Activated CD8-positive, alpha-beta memory T cell treated with anti-CD3 and anti-CD28 coated beads, Interleukin-2, amount 10 ng/mL, durations not matched to agents 7 days and 5 days (primary cell): ENCODE results near the gene FTMT. TPM values are rescaled to one million over a fixed set of nuclear protein-coding genes. Genes with fewer than 3 reads are reported as not detected.
"Not testable (repeated sequence)": the region's sequence is repeated elsewhere in the genome, so short reads cannot be mapped to it uniquely, and the experiment has no call there.

Experiments
- ATAC-seq: fragments of 150-1000 bp; cut with Tn5 transposase; one replicate; pipeline ENCODE4 v1.10.0; 2021; ENCODE audit warnings: moderate library complexity
- CTCF ChIA-PET: fragments of 350-600 bp; sonication (Branson Sonifier 250); formaldehyde crosslinking; loops from one replicate; lab custom pipeline; 2021; ENCODE audit warnings: antibody characterized with exemption; lab: Charles Lee
- DNase-seq: peaks from one replicate; pipeline ENCODE4 v3.0.0-alpha.2; 2020
- H3K27ac Mint-ChIP-seq: one replicate; pipeline ENCODE4 v1.8.0; 2021; ENCODE audit warnings: mild to moderate bottlenecking, mixed read lengths
- H3K27me3 Mint-ChIP-seq: one replicate; pipeline ENCODE4 v1.8.0; 2021; ENCODE audit warnings: mixed read lengths
- H3K36me3 Mint-ChIP-seq: one replicate; pipeline ENCODE4 v1.8.0; 2021; ENCODE audit warnings: mild to moderate bottlenecking, mixed read lengths
- H3K4me1 Mint-ChIP-seq: one replicate; pipeline ENCODE4 v1.8.0; 2021; ENCODE audit warnings: mixed read lengths
- H3K4me3 Mint-ChIP-seq: one replicate; pipeline ENCODE4 v1.8.0; 2021; ENCODE audit warnings: mild to moderate bottlenecking, moderate library complexity, mixed read lengths
- H3K9me3 Mint-ChIP-seq: one replicate; pipeline ENCODE4 v1.8.0; 2022; ENCODE audit warnings: low read depth, mixed read lengths
- total RNA-seq, 2 experiments: library from RNA; stranded (reverse); gene quantifications; one replicate each; pipeline ENCODE4 v1.2.3, GENCODE V29; 2021

FTMT gene
- not detected for total RNA-seq

DNA sequence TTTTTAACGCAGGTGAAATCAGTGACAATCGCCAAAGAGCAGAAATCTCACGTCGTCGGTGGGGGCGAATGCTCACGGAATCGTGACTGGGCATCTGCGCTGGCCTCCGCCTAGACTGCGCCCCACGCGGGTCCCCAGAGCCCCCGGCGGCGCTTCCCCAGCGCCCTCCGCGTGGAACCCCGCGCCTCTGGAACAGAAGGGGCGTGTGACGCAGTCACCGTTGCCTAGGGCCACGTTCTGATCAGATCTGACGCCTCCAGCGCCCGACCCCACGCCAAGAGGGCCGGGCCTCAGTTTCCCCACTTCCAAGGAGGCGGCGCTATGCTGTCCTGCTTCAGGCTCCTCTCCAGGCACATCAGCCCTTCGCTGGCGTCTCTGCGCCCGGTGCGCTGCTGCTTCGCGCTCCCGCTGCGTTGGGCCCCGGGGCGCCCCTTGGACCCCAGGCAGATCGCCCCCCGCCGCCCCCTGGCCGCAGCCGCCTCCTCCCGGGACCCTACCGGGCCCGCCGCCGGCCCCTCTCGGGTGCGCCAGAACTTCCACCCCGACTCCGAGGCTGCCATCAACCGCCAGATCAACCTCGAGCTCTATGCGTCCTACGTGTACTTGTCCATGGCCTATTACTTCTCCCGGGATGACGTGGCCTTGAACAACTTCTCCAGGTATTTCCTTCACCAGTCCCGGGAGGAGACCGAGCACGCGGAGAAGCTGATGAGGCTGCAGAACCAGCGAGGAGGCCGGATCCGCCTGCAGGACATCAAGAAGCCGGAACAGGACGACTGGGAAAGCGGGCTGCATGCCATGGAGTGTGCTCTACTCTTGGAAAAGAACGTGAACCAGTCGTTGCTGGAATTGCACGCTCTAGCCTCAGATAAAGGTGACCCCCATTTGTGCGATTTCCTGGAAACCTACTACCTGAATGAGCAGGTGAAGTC is at the start of gene FTMT:
Gene FTMT (plus strand): TSS at position 240 of the 932 bp plus-strand sequence. CDS start 82 bp downstream, at position 322.
- Mint-ChIP-seq H3K36me3 (no peaks in the 10 kb centered on the region), H3K9me3 (no peaks in the 10 kb centered on the region), H3K27ac (no peak within 1 kb of the TSS), H3K4me1 (no peaks in the 10 kb centered on the region), H3K4me3 (no peak within 1 kb of the TSS), H3K27me3 (no peaks in the 10 kb centered on the region)
- ATAC-seq (no peak), DNase-seq (no peak)
- CTCF ChIA-PET: no interaction called here

DNA sequence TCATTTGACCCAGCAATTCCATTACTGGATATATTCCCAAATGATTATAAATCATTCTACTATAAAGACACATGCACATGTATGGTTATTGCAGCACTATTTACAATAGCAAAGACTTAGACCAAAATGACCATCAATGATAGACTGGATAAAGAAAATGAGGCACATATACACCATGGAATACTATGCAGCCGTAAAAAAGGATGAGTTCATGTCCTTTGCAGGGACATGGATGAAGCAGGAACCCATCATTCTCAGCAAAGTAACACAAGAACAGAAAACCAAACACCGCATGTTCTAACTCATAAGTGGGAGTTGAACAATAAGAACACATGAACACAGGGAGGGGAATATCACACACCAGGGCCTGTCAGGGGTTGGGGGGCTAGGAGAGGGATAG is 46.4 kb upstream of the FTMT start:
- CTCF ChIA-PET, H3K9me3 Mint-ChIP-seq, ATAC-seq, H3K27ac Mint-ChIP-seq, H3K4me1 Mint-ChIP-seq, H3K36me3 Mint-ChIP-seq, H3K4me3 Mint-ChIP-seq, DNase-seq, H3K27me3 Mint-ChIP-seq: not testable (repeated sequence)

DNA sequence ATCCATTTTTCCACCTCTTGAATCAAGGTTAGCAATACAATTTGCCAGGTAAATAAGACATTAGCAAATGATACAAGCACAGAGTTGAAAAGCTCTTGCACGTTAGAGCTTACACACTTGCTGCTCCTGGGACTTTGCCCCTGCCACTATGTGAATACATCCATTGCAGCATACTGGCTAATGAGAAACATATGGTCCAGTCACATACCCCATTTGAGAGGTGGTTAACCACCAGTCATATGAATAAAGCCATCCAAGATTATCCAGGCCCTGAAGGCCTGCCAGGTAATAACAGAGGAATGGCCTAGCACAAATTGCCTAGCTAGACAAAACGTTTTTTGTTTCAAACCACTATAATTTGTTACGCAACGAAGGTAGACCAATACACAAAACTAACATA is 45.8 kb upstream of the FTMT start:
- no peaks in the 10 kb centered on the region for H3K36me3 Mint-ChIP-seq
- no peaks in the 10 kb centered on the region for H3K27me3 Mint-ChIP-seq
- DNase-seq: no peak
- H3K4me1 Mint-ChIP-seq: no peaks in the 10 kb centered on the region
- H3K4me3 Mint-ChIP-seq: no peak overlapping the region
- no peak overlapping the region for H3K27ac Mint-ChIP-seq
- H3K9me3 Mint-ChIP-seq: peaks cover 2% of the 10 kb centered on the region
- CTCF ChIA-PET: no interaction called here
- no peak for ATAC-seq

DNA sequence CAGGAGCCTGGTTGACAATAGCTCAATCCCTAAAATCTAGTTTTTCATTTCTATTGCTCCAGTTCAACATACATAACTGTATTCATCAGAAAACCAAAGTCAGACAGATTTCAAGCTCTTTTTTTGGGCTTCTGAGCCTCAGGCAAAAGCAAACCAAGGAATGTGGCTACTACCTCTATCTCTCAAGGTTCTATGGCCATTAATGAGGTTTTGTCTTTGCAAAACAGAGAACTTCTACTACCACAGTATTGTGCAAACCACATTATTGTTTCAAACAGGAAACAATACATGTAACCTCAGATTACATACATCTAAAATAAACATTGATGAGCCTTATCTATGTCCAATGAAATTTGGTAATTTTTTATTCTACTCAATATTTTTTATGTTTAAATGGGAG is 35.5 kb upstream of the FTMT start:
- H3K27me3 Mint-ChIP-seq: no peaks in the 10 kb centered on the region
- H3K9me3 Mint-ChIP-seq: peaks cover 5% of the 10 kb centered on the region
- no peak for DNase-seq
- no peak overlapping the region for H3K27ac Mint-ChIP-seq
- CTCF ChIA-PET: no interaction called here
- ATAC-seq: no peak
- no peaks in the 10 kb centered on the region for H3K4me1 Mint-ChIP-seq
- no peak overlapping the region for H3K4me3 Mint-ChIP-seq
- H3K36me3 Mint-ChIP-seq: no peaks in the 10 kb centered on the region

DNA sequence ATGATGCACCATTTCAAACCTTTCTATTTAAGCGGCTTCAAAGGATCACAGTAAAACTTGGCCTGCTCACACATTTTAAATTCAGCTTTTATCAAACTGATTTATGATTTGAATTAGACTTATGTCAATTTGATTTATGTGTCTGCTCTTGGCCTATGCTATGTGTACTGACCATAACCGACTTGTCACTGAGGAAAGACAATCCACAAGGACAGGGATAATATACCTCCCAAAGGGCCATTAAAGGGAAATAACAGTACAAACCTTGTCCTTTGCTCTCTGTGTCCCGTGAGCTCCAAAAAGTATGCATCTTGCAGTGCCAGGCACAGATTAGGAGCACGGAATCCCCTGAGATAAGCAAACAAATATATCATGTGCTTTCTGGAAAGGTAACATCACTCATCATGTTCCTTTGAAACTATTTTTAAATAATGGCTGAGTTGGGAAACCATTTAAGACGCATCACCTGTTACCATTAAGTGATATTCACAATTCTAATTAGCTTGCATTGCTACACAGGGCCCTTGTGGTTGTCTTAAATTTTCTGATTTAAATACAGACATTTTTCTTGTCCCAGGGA is 31.9 kb upstream of the FTMT start:
- no peaks in the 10 kb centered on the region for H3K36me3 Mint-ChIP-seq
- no peaks in the 10 kb centered on the region for H3K27me3 Mint-ChIP-seq
- ATAC-seq: no peak
- H3K4me1 Mint-ChIP-seq: no peaks in the 10 kb centered on the region
- CTCF ChIA-PET: no interaction called here
- no peak overlapping the region for H3K4me3 Mint-ChIP-seq
- no peak for DNase-seq
- H3K9me3 Mint-ChIP-seq: no peaks in the 10 kb centered on the region
- H3K27ac Mint-ChIP-seq: no peak overlapping the region

DNA sequence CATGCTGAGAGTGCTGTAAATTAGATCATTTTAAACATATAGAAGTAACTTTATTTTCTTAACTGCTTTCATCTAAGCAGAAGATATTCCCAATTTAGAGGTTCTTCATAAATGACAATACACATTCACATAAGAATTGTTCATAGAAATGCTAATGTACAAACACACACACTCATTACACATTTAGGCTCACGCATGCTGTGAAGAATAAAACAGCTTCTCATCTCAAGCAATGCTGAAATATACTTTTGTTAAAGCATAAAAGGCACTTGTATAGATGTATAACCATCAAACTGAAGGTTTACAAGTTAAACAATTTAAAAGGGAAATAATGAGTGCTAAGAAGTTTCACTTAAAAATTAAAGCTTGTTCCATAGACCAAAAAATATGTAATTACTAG is 18.1 kb upstream of the FTMT start:
- DNase-seq (no peak), ATAC-seq (no peak)
- no peaks in the 10 kb centered on the region for H3K4me1 Mint-ChIP-seq
- H3K36me3 Mint-ChIP-seq: no peaks in the 10 kb centered on the region
- CTCF ChIA-PET: no interaction called here
- peaks cover 3% of the 10 kb centered on the region for H3K9me3 Mint-ChIP-seq
- H3K27me3 Mint-ChIP-seq: no peaks in the 10 kb centered on the region
- H3K4me3 Mint-ChIP-seq: no peak overlapping the region
- H3K27ac Mint-ChIP-seq: no peak overlapping the region

DNA sequence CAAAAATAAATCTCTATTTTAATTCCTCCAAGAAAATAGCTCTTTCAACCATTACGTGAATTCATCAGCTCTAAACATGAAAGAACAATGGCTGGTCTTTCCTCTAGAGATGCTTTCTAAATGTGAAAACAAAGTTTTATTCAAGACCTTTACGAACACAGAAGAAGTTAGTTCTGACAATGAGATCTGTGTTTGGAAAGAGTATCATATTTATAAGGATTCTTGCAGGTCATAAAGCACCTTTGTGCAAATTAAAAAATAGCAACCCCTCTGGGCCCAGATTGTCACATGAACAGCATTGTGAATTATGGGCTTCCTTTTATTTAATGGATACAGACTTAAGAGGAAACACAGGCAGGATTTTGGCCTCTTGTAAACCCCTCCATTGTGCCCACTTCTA is 17.7 kb upstream of the FTMT start:
- no peaks in the 10 kb centered on the region for H3K27me3 Mint-ChIP-seq
- H3K27ac Mint-ChIP-seq: no peak overlapping the region
- DNase-seq (no peak), ATAC-seq (no peak)
- CTCF ChIA-PET: no interaction called here
- no peak overlapping the region for H3K4me3 Mint-ChIP-seq
- H3K9me3 Mint-ChIP-seq: peaks cover 3% of the 10 kb centered on the region
- no peaks in the 10 kb centered on the region for H3K36me3 Mint-ChIP-seq
- H3K4me1 Mint-ChIP-seq: no peaks in the 10 kb centered on the region

DNA sequence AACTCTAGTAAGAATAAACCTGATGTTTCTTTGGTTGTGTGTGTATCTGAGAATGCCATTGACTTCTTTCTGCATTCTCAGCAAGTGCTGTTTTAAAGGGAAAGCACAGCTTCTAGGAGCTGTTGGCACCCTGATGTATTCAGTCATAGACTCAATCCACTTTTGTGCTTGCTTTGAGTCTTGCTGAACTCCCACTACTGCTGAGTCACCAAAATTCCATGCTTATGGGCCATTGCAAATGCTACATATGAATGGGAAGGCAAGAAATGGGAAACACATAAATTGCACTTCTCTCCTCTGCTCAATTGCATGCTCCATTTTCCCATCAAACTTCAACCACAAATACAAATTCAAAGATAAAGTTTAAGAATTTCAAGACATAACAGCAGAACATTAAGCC is 9.8 kb upstream of the FTMT start:
- H3K4me3 Mint-ChIP-seq: no peak overlapping the region
- H3K4me1 Mint-ChIP-seq: no peaks in the 10 kb centered on the region
- ATAC-seq (no peak), DNase-seq (no peak)
- H3K9me3 Mint-ChIP-seq: peaks cover 4% of the 10 kb centered on the region
- H3K27ac Mint-ChIP-seq: no peak overlapping the region
- H3K27me3 Mint-ChIP-seq: no peaks in the 10 kb centered on the region
- CTCF ChIA-PET: no interaction called here
- H3K36me3 Mint-ChIP-seq: no peaks in the 10 kb centered on the region

DNA sequence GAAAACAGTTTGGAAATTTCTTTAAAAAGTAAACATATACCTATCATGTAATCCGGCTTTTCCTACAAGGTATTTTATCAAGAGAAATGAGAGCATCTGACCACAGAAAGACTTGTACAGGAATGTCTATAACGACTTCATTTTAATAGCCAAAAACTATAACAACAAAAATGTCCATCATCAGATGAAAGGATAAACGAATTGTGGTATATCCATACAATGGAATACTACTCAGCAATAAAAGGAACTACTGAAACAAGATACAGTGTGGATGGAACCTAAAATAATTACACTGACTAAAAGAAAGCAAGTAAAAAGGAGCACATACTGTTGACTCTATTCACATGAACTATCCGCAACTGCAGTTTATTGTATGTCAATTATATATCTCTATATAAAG is 1.4 kb upstream of the FTMT start:
- H3K4me3 Mint-ChIP-seq: no peak overlapping the region
- no peak for ATAC-seq
- H3K36me3 Mint-ChIP-seq: no peaks in the 10 kb centered on the region
- no peak for DNase-seq
- no peaks in the 10 kb centered on the region for H3K9me3 Mint-ChIP-seq
- H3K27me3 Mint-ChIP-seq: no peaks in the 10 kb centered on the region
- CTCF ChIA-PET: no interaction called here
- no peaks in the 10 kb centered on the region for H3K4me1 Mint-ChIP-seq
- no peak overlapping the region for H3K27ac Mint-ChIP-seq

DNA sequence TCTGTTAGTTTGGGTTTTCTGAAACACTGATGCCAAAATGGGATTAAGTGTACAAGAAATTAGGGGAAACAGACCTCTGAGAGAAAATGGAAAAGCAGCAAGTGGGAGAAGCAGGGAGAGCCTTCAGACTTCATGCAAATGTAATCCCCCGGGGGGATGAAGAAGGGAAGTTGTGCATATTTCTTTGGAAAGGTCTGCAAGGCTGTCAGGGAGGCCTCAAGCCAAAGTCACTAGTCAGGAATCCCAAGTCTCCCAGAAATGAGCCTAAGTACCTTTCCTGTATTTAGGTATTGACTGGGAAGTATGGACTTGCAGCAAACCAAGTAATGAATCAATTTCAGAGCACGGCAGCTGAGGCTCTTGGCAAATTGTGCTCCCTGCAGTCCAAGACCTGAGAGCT is 2.2 kb downstream of the FTMT start:
- CTCF ChIA-PET: no interaction called here
- H3K27me3 Mint-ChIP-seq: no peaks in the 10 kb centered on the region

DNA sequence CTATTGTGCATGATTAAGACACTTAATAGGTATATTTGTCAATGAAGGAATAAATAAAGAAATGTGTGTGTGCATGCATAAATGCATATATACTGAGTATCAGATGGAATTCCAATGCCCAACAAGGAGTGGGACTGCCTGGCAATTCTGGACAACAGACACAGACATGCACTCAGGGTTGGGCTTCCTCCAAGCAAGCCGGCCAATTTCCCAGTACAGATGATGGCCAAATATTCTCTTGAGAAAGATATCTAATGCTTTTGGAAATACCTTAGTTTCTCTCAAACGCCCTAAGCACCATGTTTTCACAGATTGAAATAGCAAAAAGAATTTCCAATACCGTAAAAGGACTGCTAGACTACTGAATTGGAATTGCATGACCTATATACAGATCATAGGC is 11.1 kb downstream of the FTMT start:
- ATAC-seq: no peak
- H3K27ac Mint-ChIP-seq: no peak overlapping the region
- no peaks in the 10 kb centered on the region for H3K36me3 Mint-ChIP-seq
- H3K27me3 Mint-ChIP-seq: no peaks in the 10 kb centered on the region
- no peak overlapping the region for H3K4me3 Mint-ChIP-seq
- H3K9me3 Mint-ChIP-seq: peaks cover 2% of the 10 kb centered on the region
- CTCF ChIA-PET: no interaction called here
- DNase-seq: no peak
- H3K4me1 Mint-ChIP-seq: no peaks in the 10 kb centered on the region

More for the DNA sequence above, 2.2 kb downstream of the FTMT start:
- Mint-ChIP-seq H3K36me3 (no peaks in the 10 kb centered on the region), H3K4me1 (no peaks in the 10 kb centered on the region), H3K9me3 (no peaks in the 10 kb centered on the region), H3K27ac (no peak overlapping the region), H3K4me3 (no peak overlapping the region)
- ATAC-seq (no peak), DNase-seq (no peak)

DNA sequence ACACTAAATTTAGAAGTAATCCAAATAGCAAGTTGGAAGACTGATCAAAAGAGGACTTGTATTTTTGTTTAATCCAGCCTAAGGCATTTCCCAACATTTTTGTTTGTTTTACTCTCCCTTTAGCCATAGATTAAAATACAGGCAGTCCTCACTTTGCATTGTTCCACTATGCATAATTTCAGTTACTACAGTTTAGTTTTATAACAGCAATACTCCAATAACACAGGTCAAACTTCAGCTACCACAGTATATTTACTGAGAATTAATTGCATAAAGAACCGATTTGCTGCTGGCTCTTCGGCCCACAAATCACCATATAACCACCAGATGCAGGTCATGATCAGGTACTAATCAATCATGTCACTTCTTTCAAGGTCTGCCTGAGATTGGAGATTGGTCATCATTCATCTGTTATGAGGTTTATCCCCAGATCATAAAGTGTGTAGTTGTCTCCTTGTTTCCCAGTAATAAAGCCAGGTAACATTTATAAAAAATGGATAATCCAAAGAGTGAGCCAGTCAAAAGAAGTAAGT is 12.1 kb downstream of the FTMT start:
- DNase-seq: no peak
- Mint-ChIP-seq H3K27me3 (no peaks in the 10 kb centered on the region), H3K36me3 (no peaks in the 10 kb centered on the region), H3K9me3 (peaks cover 2% of the 10 kb centered on the region), H3K4me1 (no peaks in the 10 kb centered on the region), H3K27ac (no peak overlapping the region), H3K4me3 (no peak overlapping the region)
- CTCF ChIA-PET: no interaction called here
- ATAC-seq: no peak

DNA sequence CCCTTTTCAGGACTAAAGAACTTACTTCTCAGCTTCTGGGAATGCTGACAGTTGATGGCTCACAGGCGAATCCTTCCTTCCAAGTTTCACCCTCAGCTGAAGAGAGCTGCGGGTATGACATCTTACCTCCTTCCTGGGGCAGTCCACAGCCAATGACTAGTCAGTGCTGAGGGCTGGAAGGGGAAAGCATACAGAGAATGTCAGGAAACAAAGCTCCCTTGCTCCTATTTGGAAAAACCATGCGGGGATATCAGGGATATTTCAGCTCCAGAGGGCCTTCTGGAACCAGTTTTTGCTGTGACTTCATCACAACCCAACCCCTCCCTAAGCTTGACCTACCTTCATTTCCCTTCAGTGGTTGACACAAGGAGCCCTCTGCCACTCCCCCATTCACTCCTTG is 15.7 kb downstream of the FTMT start:
- no peak overlapping the region for H3K4me3 Mint-ChIP-seq
- DNase-seq: no peak
- no peaks in the 10 kb centered on the region for H3K27me3 Mint-ChIP-seq
- CTCF ChIA-PET: no interaction called here
- no peaks in the 10 kb centered on the region for H3K9me3 Mint-ChIP-seq
- no peak for ATAC-seq
- H3K27ac Mint-ChIP-seq: no peak overlapping the region
- no peaks in the 10 kb centered on the region for H3K36me3 Mint-ChIP-seq
- H3K4me1 Mint-ChIP-seq: no peaks in the 10 kb centered on the region

DNA sequence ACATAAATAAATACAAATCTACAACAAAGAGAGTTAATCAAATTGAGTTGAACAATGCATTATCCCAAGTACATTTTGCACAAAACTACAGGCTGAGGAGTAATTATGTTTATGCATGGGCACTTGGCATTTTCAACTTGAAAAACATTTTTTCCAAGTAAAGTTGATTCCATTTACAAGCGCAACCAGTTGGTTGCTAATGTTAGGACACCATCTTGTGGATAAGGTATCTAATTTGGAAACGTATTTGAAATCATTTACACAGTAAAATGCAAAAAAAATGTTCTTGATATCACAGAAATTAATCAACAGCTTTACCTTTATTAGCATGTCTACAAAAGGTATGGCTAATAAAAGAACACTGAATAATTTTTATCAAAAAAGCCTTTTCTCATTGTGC is 18.8 kb downstream of the FTMT start:
- Mint-ChIP-seq H3K9me3 (no peaks in the 10 kb centered on the region), H3K27me3 (no peaks in the 10 kb centered on the region), H3K4me3 (no peak overlapping the region), H3K36me3 (no peaks in the 10 kb centered on the region), H3K27ac (no peak overlapping the region), H3K4me1 (no peaks in the 10 kb centered on the region)
- ATAC-seq: no peak
- DNase-seq: no peak
- CTCF ChIA-PET: no interaction called here
